GM12878 (cell line): ENCODE measurements around the gene CNR1. TPM values are rescaled to one million over a fixed set of nuclear protein-coding genes. Genes with fewer than 3 reads are reported as not detected.

Experiments
- ATAC-seq: fragments of 200-7000 bp; cut with Tn5 transposase; 3 replicates; pipeline ENCODE4 v1.9.1; 2020; ENCODE audit warnings: mild to moderate bottlenecking, moderate library complexity
- Bru-seq: library from RNA; stranded (reverse); fragments of 400-500 nt; gene quantifications from one replicate; lab custom pipeline; 2021; lab: Mats Ljungman, UMichigan
- BruChase-seq, 2 experiments: library from RNA; stranded (reverse); fragments of 400-500 nt; gene quantifications; one replicate each; lab custom pipeline; 2021; lab: Mats Ljungman, UMichigan
- BruUV-seq: library from RNA; stranded (reverse); fragments of 400-500 nt; replicated peaks from 2 replicates; lab custom pipeline; 2021; lab: Mats Ljungman, UMichigan
- CTCF ChIA-PET: fragments of 300-600 bp; sonication (Branson Sonifier 250); formaldehyde crosslinking; extraction: SDS; loops from one replicate; lab custom pipeline; 2021; ENCODE audit warnings: inconsistent platforms; lab: Yijun Ruan, JAX
- POLR2A ChIA-PET: fragments of 350-600 bp; formaldehyde crosslinking; extraction: SDS; loops from one replicate; lab custom pipeline; 2021; ENCODE audit warnings: inconsistent platforms; lab: Charles Lee
- RAD21 ChIA-PET: fragments of 300-600 bp; sonication (Branson Sonifier 250); formaldehyde crosslinking; loops from one replicate; lab custom pipeline; 2023; ENCODE audit warnings: antibody characterized with exemption; ENCODE audit not compliant: unreplicated experiment; lab: Charles Lee
- SMC1A ChIA-PET: fragments of 300-600 bp; sonication (Branson Sonifier 250); formaldehyde crosslinking; loops from one replicate; lab custom pipeline; 2023; ENCODE audit not compliant: unreplicated experiment, uncharacterized antibody; lab: Charles Lee
- DNase-seq: peaks from one replicate; pipeline ENCODE4 v3.0.0-alpha.2; 2011; ENCODE audit warnings: low read depth, low spot score
- FAIRE-seq: peaks from 3 replicates; lab custom pipeline; 2011; peaks lifted over from hg19 to GRCh38; lab: Jason Lieb, UNC
- H2AFZ ChIP-seq: 2 replicates; pipeline ENCODE4 v1.6.0; 2011; ENCODE audit warnings: low read depth, low read length, control low read depth; ENCODE audit not compliant: control insufficient read depth
- H3K27ac ChIP-seq: 2 replicates; pipeline ENCODE4 v1.5.1; 2011; ENCODE audit warnings: control low read depth; ENCODE audit not compliant: control insufficient read depth, insufficient read depth
- H3K27me3 ChIP-seq, 2 experiments: replicated peaks in 1 of 2; 2 replicates each; pipeline versions ENCODE4 v1.6.0 to v1.6.1; 2011; ENCODE audit warnings: low read length in 1 of 2; ENCODE audit not compliant: control insufficient read depth in 2 of 2, insufficient read depth in 2 of 2
- H3K36me3 ChIP-seq, 2 experiments: 2 replicates each; pipeline ENCODE4 v1.5.1; 2011; ENCODE audit warnings: low read length in 1 of 2; ENCODE audit not compliant: control insufficient read depth in 2 of 2, insufficient read depth in 2 of 2
- H3K4me1 ChIP-seq: 2 replicates; pipeline ENCODE4 v1.6.1; 2011; ENCODE audit warnings: mild to moderate bottlenecking, low read length, moderate library complexity, mixed read lengths; ENCODE audit not compliant: control insufficient read depth, insufficient read depth
- H3K4me2 ChIP-seq: 2 replicates; pipeline ENCODE4 v1.6.0; 2011; ENCODE audit warnings: control low read depth; ENCODE audit not compliant: control insufficient read depth, insufficient read depth
- H3K4me3 ChIP-seq: fragments of 200-600 bp; sonication (generic); 2 replicates; pipeline ENCODE4 v1.5.1; 2016
- H3K79me2 ChIP-seq: 2 replicates; pipeline ENCODE4 v1.6.0; 2011; ENCODE audit warnings: low read length; ENCODE audit not compliant: control insufficient read depth, insufficient read depth
- H3K9ac ChIP-seq: 2 replicates; pipeline ENCODE4 v1.8.0; 2011; ENCODE audit warnings: low read length, control low read depth, mixed read lengths; ENCODE audit not compliant: control insufficient read depth, insufficient read depth
- H3K9me3 ChIP-seq: replicated peaks from 3 replicates; pipeline ENCODE4 v1.5.1; 2011; ENCODE audit warnings: mild to moderate bottlenecking, low read length; ENCODE audit not compliant: control insufficient read depth, insufficient read depth
- H4K20me1 ChIP-seq: 2 replicates; pipeline ENCODE4 v1.6.0; 2011; ENCODE audit not compliant: control insufficient read depth, insufficient read depth
- BCL11A ChIP-seq: IDR thresholded peaks from 2 replicates; pipeline ENCODE4 v1.6.1; 2011; ENCODE audit warnings: low read depth, low read length
- BCL3 ChIP-seq: IDR thresholded peaks from 2 replicates; pipeline ENCODE4 v1.6.1; 2011; ENCODE audit warnings: borderline replicate concordance, low read depth, mild to moderate bottlenecking, moderate library complexity, low read length; ENCODE audit not compliant: insufficient read depth, poor library complexity, severe bottlenecking
- CHD2 ChIP-seq: IDR thresholded peaks from 2 replicates; pipeline ENCODE4 v1.6.1; 2011; ENCODE audit warnings: low read depth, low read length, improper control_type of control experiment, borderline replicate concordance
- CREB1 ChIP-seq: IDR thresholded peaks from 2 replicates; pipeline ENCODE4 v1.6.1; 2012; ENCODE audit warnings: low read depth, mild to moderate bottlenecking, inconsistent platforms
- FOXM1 ChIP-seq: IDR thresholded peaks from 2 replicates; pipeline ENCODE4 v1.6.1; 2012; ENCODE audit warnings: low read depth, mild to moderate bottlenecking, inconsistent platforms, low read length, moderate library complexity
- MEF2A ChIP-seq: IDR thresholded peaks from 2 replicates; pipeline ENCODE4 v1.6.1; 2011; ENCODE audit warnings: low read depth, mild to moderate bottlenecking, low read length, moderate library complexity; ENCODE audit not compliant: insufficient read depth
- NFXL1 ChIP-seq: fragments of 450-650 bp; IDR thresholded peaks from 2 replicates; pipeline ENCODE4 v1.6.1; 2017; ENCODE audit warnings: antibody characterized with exemption, mild to moderate bottlenecking, borderline replicate concordance
- NR2C2 ChIP-seq: IDR thresholded peaks from 2 replicates; pipeline ENCODE4 v1.6.1; 2011; ENCODE audit warnings: borderline replicate concordance, low read depth; ENCODE audit not compliant: control insufficient read depth, insufficient read length
- POLR2AphosphoS2 ChIP-seq: IDR thresholded peaks from 2 replicates; pipeline ENCODE4 v1.6.1; 2011; ENCODE audit warnings: low read depth, mild to moderate bottlenecking, low read length, improper control_type of control experiment, moderate library complexity
- RBBP5 ChIP-seq: fragments of 200-600 bp; sonication (generic); conservative IDR thresholded peaks from 2 replicates; pipeline ENCODE4 v1.6.1; 2016
- RFX5 ChIP-seq: IDR thresholded peaks from 2 replicates; pipeline ENCODE4 v1.6.1; 2011; ENCODE audit warnings: low read depth, low read length, improper control_type of control experiment
- SIX5 ChIP-seq: IDR thresholded peaks from 2 replicates; pipeline ENCODE4 v1.6.1; 2011; ENCODE audit warnings: mild to moderate bottlenecking, low read depth, low read length, moderate library complexity; ENCODE audit not compliant: severe bottlenecking
- TCF3 ChIP-seq: IDR thresholded peaks from 2 replicates; pipeline ENCODE4 v1.6.1; 2012; ENCODE audit warnings: low read depth, mild to moderate bottlenecking, low read length, borderline replicate concordance; ENCODE audit not compliant: insufficient read depth
- TCF7 ChIP-seq: IDR thresholded peaks from 2 replicates; pipeline ENCODE4 v1.6.1; 2014; ENCODE audit warnings: antibody characterized with exemption, borderline replicate concordance
- YBX1 ChIP-seq: fragments of 450-650 bp; IDR thresholded peaks from 2 replicates; pipeline ENCODE4 v1.6.1; 2016; ENCODE audit warnings: antibody characterized with exemption
- ZBTB33 ChIP-seq: fragments of 450-650 bp; IDR thresholded peaks from 2 replicates; pipeline ENCODE4 v1.6.1; 2017; ENCODE audit warnings: mild to moderate bottlenecking
- WGBS: methylation state at CpG from one replicate; pipeline ENCODE4 v1.1.6; 2016; ENCODE audit warnings: low lambda C conversion rate; ENCODE audit not compliant: insufficient replicate concordance, insufficient coverage; ENCODE audit errors: missing lambda C conversion rate; 5-methylcytosine and 5-hydroxymethylcytosine counted together
- in situ Hi-C: fragments of 300-500 bp; cut with MboI; formaldehyde crosslinking; loops from 9 replicates; pipeline ENCODE4 v1.14.3; 2018; ENCODE audit warnings: mixed read lengths
- intact Hi-C: fragments of 100-400 bp; cut with micrococcal nuclease; formaldehyde crosslinking; loops from one replicate; pipeline ENCODE4 v1.14.2; 2022; ENCODE audit not compliant: unreplicated experiment
- long read RNA-seq, 2 experiments: library from polyadenylated mRNA; unstranded; transcript quantifications; one replicate each; pipeline ENCODE4 v2.0.0, GENCODE V29; 2019 to 2020
- polyA minus RNA-seq, 3 experiments: library from RNA; depleted of rRNA, polyadenylated mRNA; stranded (reverse); fragments of >200 nt; gene quantifications; 2 replicates each; pipeline ENCODE4 v1.2.3, GENCODE V29; 2011
- polyA plus RNA-seq, 11 experiments: library from polyadenylated mRNA; depleted of rRNA in 4 of 11; unstranded in 6 of 11; stranded (reverse) in 5 of 11; fragments of >200 nt; fragmentation: Nextera tagmentation in 4 of 11; fragmentation: Illumina TruSeq in 1 of 11; extraction: Ambion mirVana in 4 of 11; extraction: Trizol in 1 of 11; gene quantifications; 1 replicate in 1 of 11; 2 replicates in 10 of 11; pipeline versions ENCODE4 v1.2.1 to v1.2.3, GENCODE V29; 2011 to 2016; ENCODE audit warnings: inconsistent platforms in 2 of 11, missing spikeins in 2 of 11, low read depth in 1 of 11
- total RNA-seq, 4 experiments: library from RNA; depleted of rRNA in 3 of 4; stranded (reverse); fragments of >200 nt in 3 of 4; fragmentation: Illumina TruSeq in 1 of 4; extraction: Trizol in 1 of 4; gene quantifications; 2 replicates each; pipeline versions ENCODE4 v1.2.1 to v1.2.3, GENCODE V29; 2013 to 2021

CNR1 gene
- total RNA-seq (2013; cell fraction: nucleolus; rRNA removed), result 26.8 and 29.4 TPM in 2 replicates
- total RNA-seq (2014; rRNA removed) (11.1 and 13.6 TPM in 2 replicates), total RNA-seq (2014; rRNA removed; fragmentation: Illumina TruSeq; extraction: Trizol) (10.1 and 10.9 TPM in 2 replicates), total RNA-seq (2021) (15.4 TPM in 2 replicates), polyA plus RNA-seq (2011; rRNA removed) (3.6 TPM in 2 replicates), polyA plus RNA-seq (2014; fragmentation: Illumina TruSeq; extraction: Trizol) (12.2 and 12.9 TPM in 2 replicates), polyA plus RNA-seq (2014; fragmentation: Nextera tagmentation; extraction: Ambion mirVana) (1 to 10 TPM; 2.2 to 3.1 TPM), polyA plus RNA-seq (2014; rRNA removed) (9.5 and 11.1 TPM in 2 replicates), polyA plus RNA-seq (2016; fragmentation: Nextera tagmentation; extraction: Ambion mirVana) (1 to 10 TPM; 5.9 to 6.8 TPM), polyA minus RNA-seq (2011; rRNA and poly(A)+ RNA removed) (14.4 and 16.5 TPM in 2 replicates), Bru-seq, nascent RNA (percentile 82 among the genes with signal in this experiment), BruChase-seq, experiment 1, labeled RNA remaining after a 6-hour chase (percentile 76 among the genes with signal in this experiment), BruChase-seq, experiment 2, labeled RNA remaining after a 2-hour chase (percentile 80 among the genes with signal in this experiment)
- 2.0 TPM for polyA plus RNA-seq (2011; ENCODE audit: low read depth)
- polyA plus RNA-seq (2011; cell fraction: cytosol; rRNA removed), result 6.0 and 6.2 TPM in 2 replicates
- 17.5 and 20.6 TPM in 2 replicates for polyA plus RNA-seq (2011; cell fraction: nucleus; rRNA removed)
- 1.7 and 2.5 TPM in 2 replicates for polyA plus RNA-seq (2012)
- 1.9 and 6.0 TPM in 2 replicates for polyA minus RNA-seq (2011; cell fraction: cytosol; rRNA and poly(A)+ RNA removed)
- polyA minus RNA-seq (2011; cell fraction: nucleus; rRNA and poly(A)+ RNA removed), result 5.1 and 10.3 TPM in 2 replicates
- long read RNA-seq, experiment 1, partial matches to known transcripts, result 0 of 2 reads
- long read RNA-seq, experiment 1, other reads (novel, unspliced or antisense), result 2 of 2 reads
- long read RNA-seq, experiment 2, full-length matches to known transcripts, result 2 of 3 reads
- long read RNA-seq, experiment 2, partial matches to known transcripts, result 0 of 3 reads
- long read RNA-seq, experiment 2, other reads (novel, unspliced or antisense), result 1 of 3 reads

- in situ Hi-C loops, result loop anchor here (5.0 kb wide), 1 partner anchor 234 kb away; no protein-coding TSS in a partner anchor
- FAIRE-seq (no peak), DNase-seq (no peak), ATAC-seq (peak; percentile 76)
- BruUV-seq, result no TSS peak
- peak within 1 kb of the TSS; percentile 95 for H3K4me2 ChIP-seq
- no peaks in the 10 kb centered on the region for H4K20me1 ChIP-seq
- SMC1A ChIA-PET, result interaction anchor here (0.7 to 3.9 kb wide), 36 partner anchors 8 to 773 kb away, joined by 3 to 34 read pairs (median 4); no protein-coding TSS in a partner anchor
- POLR2A ChIA-PET, result interaction anchor here (0.9 to 1.6 kb wide), 4 partner anchors 9 to 364 kb away, joined by 3 to 7 read pairs (median 6); no protein-coding TSS in a partner anchor
- peak within 1 kb of the TSS; percentile 65 for H3K9ac ChIP-seq
- H3K4me1 ChIP-seq, result no peaks in the 10 kb centered on the region
- 1% methylated on average over 42 of the region's 78 CpGs for WGBS
- H3K27ac ChIP-seq, result no peak within 1 kb of the TSS; the same call in 1 of the 2 replicates
- CTCF ChIA-PET, result interaction anchor here (0.6 to 3.8 kb wide), 18 partner anchors 9 to 776 kb away, joined by 3 to 50 read pairs (median 4); no protein-coding TSS in a partner anchor
- H3K4me3 ChIP-seq, result peak within 1 kb of the TSS; percentile 94
- H3K36me3 ChIP-seq, result no peaks in the 10 kb centered on the region
- no peaks in the 10 kb centered on the region for H3K9me3 ChIP-seq
- 0 out of 4 replicates have a peak, but pooled peaks cover 0 to 6% of the 10 kb centered on the region in 2 experiments for H3K27me3 ChIP-seq
- intact Hi-C loops, result loop anchor here (1.0 to 10.0 kb wide), 8 partner anchors 23 to 706 kb away; partner anchors contain the start of gene AKIRIN2
- RAD21 ChIA-PET, result interaction anchor here (0.6 to 3.9 kb wide), 32 partner anchors 9 to 773 kb away, joined by 3 to 39 read pairs (median 4); partner anchors contain the start of gene AKIRIN2
- H3K79me2 ChIP-seq, result no peaks in the 10 kb centered on the region; the same call in 1 of the 2 replicates
- peak within 1 kb of the TSS; percentile 87 for H2AFZ ChIP-seq
- TF ChIP-seq BCL11A, result no peak
- TF ChIP-seq ZBTB33, result no peak
- TF ChIP-seq FOXM1, result no peak
- no peak for TF ChIP-seq BCL3
- no peak for TF ChIP-seq TCF7
- TF ChIP-seq CHD2, result no peak
- no peak for TF ChIP-seq YBX1
- no peak for TF ChIP-seq TCF3
- no peak for TF ChIP-seq RBBP5
- TF ChIP-seq NFXL1, result no peak
- TF ChIP-seq CREB1, result no peak
- no peak for TF ChIP-seq RFX5
- no peak for TF ChIP-seq SIX5
- 0 out of 2 replicates have a peak, but pooled peaks have one; percentile 68 for TF ChIP-seq POLR2AphosphoS2
- TF ChIP-seq MEF2A, result no peak
- no peak for TF ChIP-seq NR2C2
Observed at GRCh38 chr6:88165844-88166492, at the start of gene CNR1. CNR1 (minus strand) TSS chr6:88166347; CDS start chr6:88145274, 21,073 bp downstream.
